ENCODE data around the gene GRWD1. TPM values are rescaled to one million over a fixed set of nuclear protein-coding genes. Genes with fewer than 3 reads are reported as not detected.
A peak's percentile ranks its signal among the peaks of the same experiment; 100 is the strongest.

Gene GRWD1
- total RNA-seq, 1 donor from 2014 or later, result 23.4 TPM

DNA sequence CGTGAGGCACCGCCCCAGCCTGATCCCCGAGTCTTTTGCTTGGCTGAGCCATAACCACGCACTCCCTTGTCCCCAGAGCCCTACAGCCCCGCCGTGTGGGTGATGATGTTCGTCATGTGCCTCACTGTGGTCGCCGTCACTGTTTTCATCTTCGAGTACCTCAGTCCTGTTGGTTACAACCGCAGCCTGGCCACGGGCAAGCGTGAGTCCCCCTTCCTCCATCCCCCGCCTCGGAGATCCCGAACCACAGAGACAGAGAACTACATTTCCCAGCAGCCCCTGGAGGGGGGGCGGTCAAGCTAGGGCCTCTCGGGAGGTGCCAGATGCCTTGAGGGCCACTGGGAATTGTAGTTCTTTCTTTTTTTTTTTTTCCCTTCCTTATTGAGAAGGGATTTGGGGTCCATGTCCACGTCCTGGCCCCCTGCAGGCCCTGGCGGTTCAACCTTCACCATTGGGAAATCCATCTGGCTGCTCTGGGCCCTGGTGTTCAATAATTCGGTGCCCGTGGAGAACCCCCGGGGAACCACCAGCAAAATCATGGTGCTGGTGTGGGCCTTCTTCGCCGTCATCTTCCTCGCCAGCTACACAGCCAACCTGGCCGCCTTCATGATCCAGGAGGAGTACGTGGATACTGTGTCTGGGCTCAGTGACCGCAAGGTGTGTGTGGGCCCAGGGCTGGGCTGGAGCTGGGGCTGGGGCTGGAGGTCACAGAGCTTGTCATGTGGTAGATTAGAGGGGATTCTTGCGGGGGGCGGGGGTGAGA lies 26.4 kb upstream of the GRWD1 start:
- intact Hi-C loops (cut with DNase I), result no loop called here
- ATAC-seq (peak; percentile 47), DNase-seq (ENCODE audit: low spot score) (peak; percentile 70)

DNA sequence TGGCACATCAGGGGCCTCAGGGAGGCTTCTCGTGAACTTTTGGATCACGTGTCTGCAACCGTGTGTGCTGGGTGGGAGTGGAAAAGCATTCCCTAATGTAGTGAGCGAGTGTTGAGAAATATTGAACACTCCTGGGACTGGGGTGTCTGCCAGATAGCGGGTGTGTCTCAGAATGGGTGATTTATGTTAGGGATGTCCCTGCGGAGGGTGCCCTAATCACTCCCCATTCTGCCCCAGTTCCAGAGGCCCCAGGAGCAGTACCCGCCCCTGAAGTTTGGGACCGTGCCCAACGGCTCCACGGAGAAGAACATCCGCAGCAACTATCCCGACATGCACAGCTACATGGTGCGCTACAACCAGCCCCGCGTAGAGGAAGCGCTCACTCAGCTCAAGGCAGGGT lies 24.2 kb upstream of the GRWD1 start:
- intact Hi-C loops (cut with DNase I), result no loop called here
- ATAC-seq (peak; percentile 51), DNase-seq (ENCODE audit: low spot score) (no peak)

GRCh38 chr19:48424694-48425219 lies 21.0 kb upstream of the GRWD1 start:
- intact Hi-C loops (cut with DNase I), result no loop called here
- DNase-seq (ENCODE audit: low spot score) (no peak), ATAC-seq (peak; percentile 76)

GRCh38 chr19:48428670-48429069 lies 17.1 kb upstream of the GRWD1 start:
- DNase-seq (ENCODE audit: low spot score), result no peak
- intact Hi-C loops (cut with DNase I), result no loop called here
- no peak for ATAC-seq

GRCh38 chr19:48433337-48433736 lies 12.4 kb upstream of the GRWD1 start:
- no peak for DNase-seq (ENCODE audit: low spot score)
- intact Hi-C loops (cut with DNase I), result no loop called here
- ATAC-seq, result no peak

DNA sequence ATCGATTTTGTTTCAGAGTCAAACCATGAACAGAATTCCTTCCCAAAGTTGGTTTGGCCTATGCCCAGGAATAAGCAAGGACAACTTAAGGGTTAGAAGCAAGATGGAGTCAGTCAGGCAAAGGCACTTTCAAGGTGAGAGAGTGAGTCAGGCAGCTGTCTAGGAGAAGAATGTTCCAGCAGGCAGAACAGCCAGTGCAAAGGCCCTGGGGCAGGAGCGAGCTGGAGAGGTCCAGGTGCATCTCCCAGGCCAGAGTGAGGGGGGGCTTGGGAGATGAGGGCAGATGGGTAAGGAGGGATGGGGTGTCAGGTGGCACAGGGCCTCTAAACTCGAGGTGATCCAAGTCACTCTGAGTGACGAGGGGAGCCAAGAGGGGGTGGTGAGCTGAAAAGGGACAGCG lies 9.2 kb upstream of the GRWD1 start:
- intact Hi-C loops (cut with DNase I), result no loop called here
- no peak for DNase-seq (ENCODE audit: low spot score)
- ATAC-seq, result no peak

DNA sequence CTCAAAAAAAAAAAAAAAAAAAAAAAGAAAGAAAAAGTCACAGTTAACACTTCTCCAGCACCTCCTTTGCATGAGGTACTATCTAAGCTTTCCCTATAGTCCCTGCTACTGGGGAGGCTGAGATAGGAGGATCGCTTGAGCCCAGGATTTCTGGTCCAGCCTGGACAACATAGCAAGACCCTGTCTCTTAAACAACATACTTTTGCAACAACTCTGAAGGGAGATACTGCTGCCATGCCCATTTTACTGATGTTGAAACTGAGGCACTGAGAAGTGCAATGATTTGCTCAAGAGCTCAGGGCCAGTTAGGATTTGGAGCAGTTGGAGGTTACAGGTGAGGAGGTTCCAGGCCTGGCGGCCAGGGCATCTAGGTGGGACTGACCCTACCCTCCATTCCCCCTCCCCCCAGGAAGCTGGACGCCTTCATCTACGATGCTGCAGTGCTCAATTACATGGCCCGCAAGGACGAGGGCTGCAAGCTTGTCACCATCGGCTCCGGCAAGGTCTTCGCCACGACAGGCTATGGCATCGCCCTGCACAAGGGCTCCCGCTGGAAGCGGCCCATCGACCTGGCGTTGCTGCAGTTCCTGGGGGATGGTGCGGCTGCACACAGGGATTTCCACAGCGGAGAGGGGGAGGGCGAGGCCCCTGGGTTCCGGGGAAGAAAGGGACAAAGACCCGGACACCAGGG lies 4.3 kb upstream of the GRWD1 start:
- DNase-seq (ENCODE audit: low spot score) (no peak), ATAC-seq (no peak)
- intact Hi-C loops (cut with DNase I), result no loop called here

DNA sequence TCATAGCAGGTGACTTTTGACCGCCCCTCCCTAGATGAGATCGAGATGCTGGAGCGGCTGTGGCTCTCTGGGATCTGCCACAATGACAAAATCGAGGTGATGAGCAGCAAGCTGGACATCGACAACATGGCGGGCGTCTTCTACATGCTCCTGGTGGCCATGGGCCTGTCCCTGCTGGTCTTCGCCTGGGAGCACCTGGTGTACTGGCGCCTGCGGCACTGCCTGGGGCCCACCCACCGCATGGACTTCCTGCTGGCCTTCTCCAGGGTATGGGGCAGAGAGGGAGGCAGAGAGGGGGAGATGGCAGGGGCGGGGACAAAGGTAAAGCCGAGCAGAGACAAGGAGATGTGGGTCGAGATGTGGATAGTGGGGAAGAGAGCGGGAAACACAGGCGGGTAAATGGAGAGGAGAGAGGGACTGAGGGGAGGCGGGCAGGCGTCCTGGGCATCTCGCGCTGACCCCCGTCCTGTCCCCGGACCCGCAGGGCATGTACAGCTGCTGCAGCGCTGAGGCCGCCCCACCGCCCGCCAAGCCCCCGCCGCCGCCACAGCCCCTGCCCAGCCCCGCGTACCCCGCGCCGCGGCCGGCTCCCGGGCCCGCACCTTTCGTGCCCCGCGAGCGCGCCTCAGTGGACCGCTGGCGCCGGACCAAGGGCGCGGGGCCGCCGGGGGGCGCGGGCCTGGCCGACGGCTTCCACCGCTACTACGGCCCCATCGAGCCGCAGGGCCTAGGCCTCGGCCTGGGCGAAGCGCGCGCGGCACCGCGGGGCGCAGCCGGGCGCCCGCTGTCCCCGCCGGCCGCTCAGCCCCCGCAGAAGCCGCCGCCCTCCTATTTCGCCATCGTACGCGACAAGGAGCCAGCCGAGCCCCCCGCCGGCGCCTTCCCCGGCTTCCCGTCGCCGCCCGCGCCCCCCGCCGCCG lies 3.4 kb upstream of the GRWD1 start:
- DNase-seq (ENCODE audit: low spot score) (no peak), ATAC-seq (no peak)
- intact Hi-C loops (cut with DNase I), result no loop called here

DNA sequence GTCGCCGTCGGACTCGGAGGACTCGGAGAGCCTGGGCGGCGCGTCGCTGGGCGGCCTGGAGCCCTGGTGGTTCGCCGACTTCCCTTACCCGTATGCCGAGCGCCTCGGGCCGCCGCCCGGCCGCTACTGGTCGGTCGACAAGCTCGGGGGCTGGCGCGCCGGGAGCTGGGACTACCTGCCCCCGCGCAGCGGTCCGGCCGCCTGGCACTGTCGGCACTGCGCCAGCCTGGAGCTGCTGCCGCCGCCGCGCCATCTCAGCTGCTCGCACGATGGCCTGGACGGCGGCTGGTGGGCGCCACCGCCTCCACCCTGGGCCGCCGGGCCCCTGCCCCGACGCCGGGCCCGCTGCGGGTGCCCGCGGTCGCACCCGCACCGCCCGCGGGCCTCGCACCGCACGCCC lies 2.5 kb upstream of the GRWD1 start:
- DNase-seq (ENCODE audit: low spot score) (no peak), ATAC-seq (no peak)
- intact Hi-C loops (cut with DNase I), result no loop called here

DNA sequence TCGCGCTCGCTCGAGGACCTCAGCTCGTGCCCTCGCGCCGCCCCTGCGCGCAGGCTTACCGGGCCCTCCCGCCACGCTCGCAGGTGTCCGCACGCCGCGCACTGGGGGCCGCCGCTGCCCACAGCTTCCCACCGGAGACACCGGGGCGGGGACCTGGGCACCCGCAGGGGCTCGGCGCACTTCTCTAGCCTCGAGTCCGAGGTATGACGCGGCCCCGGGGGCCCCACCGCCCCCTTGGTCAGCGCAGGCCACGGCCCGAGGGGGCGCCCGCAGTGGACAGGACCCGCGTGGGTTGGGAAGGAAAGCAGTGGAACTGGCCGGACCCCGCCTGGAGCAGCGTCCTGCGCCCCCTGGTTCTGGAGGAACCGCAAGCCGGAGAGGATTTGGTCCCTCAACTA lies 2.1 kb upstream of the GRWD1 start:
- ATAC-seq (no peak), DNase-seq (ENCODE audit: low spot score) (no peak)
- intact Hi-C loops (cut with DNase I), result no loop called here

DNA sequence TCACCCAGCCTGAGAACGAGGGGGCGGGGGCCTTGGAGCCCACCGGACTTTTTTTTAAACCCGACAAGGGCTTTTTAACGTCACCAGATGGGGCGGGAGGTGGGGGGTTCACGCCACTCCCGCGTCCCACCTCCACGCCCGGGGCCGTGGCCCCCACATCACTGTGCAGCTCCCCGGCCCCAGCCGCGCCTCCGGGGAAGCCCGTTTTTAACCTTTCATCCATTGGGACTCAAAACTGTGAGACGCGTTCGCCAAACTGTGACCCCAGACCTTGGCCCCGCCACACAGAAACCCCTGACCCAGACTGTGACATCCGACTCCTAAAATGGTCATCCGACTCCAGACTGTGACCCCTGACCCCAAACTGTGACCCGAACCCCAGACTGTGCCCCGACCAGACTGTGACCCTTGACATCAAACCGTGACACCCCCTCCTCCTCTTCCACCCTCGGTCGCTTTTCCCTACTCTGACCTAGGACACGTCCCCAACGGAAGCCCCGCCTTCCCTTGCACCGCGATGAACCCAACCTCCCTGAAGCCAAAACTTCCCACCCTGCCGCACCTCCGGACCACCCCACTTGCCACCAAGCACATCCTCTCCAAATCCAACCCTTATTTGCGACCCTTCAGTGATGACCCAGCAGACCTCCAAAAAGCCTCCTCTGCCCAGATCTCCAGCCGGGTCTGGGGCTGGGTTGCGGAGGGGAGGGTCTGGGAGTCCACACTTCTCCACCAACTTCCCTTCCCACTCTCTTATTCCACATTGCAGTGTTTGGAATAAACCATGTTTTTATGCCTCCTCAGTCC lies 1.5 kb upstream of the GRWD1 start:
- intact Hi-C loops (cut with DNase I), result no loop called here

GRCh38 chr19:48444936-48445200 lies 915 bp upstream of the GRWD1 start:
- ATAC-seq (no peak), DNase-seq (ENCODE audit: low spot score) (no peak)
- intact Hi-C loops (cut with DNase I), result no loop called here

More for the DNA sequence above, 1.5 kb upstream of the GRWD1 start:
- ATAC-seq (peak; percentile 3), DNase-seq (ENCODE audit: low spot score) (no peak)

GRCh38 chr19:48445256-48445605 lies 552 bp upstream of the GRWD1 start:
- DNase-seq (ENCODE audit: low spot score), result no peak
- ATAC-seq, result peak; percentile 84
- intact Hi-C loops (cut with DNase I), result no loop called here

GRCh38 chr19:48446579-48446978 lies 796 bp downstream of the GRWD1 start:
- ATAC-seq (no peak), DNase-seq (ENCODE audit: low spot score) (no peak)
- intact Hi-C loops (cut with DNase I), result no loop called here

GRCh38 chr19:48448563-48448962 lies 2.8 kb downstream of the GRWD1 start:
- DNase-seq (ENCODE audit: low spot score), result no peak
- intact Hi-C loops (cut with DNase I), result no loop called here
- ATAC-seq, result no peak

- intact Hi-C loops (cut with DNase I), result no loop called here
- no peak for ATAC-seq
These were observed 4.7 kb downstream of the GRWD1 start for GRCh38 chr19:48450441-48450840.

DNA sequence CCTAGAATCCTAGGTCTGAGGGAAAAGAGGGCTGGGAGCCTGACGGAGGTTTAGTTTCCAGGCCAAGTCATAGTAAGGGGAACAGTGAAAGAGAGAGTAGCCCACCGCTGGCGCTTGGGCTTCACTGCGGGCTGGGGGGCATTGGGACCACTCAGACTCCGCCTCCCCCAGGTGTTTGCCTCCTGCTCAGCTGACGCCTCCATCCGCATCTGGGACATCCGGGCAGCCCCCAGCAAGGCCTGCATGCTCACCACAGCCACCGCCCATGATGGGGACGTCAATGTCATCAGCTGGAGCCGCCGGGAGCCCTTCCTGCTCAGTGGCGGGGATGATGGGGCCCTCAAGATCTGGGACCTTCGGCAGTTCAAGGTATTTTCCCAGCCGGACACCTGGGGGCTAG lies 5.1 kb downstream of the GRWD1 start:
- intact Hi-C loops (cut with DNase I), result no loop called here
- DNase-seq (ENCODE audit: low spot score), result no peak
- no peak for ATAC-seq

More at GRCh38 chr19:48450441-48450840, 4.7 kb downstream of the GRWD1 start:
- DNase-seq (ENCODE audit: low spot score), result no peak

DNA sequence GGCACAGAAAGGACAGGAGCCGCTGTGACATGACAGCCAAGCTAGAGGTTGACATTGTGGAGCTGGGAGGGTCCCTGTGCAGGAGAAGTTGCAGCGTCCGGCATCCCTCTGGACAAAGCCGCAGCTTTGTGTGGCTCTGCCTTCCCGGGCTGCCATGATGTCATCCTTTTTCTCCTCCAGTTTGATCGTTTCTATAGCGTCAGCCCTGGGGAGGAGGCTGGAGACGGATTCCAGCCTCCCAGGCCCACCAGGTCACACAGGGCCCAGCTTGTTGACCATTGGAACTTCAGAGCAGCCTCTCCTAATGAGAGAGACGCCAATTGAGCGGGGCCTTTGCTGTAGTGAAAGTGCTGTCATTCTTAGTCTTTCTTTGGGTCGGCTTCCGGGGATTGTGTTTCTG lies 5.8 kb downstream of the GRWD1 start:
- no peak for DNase-seq (ENCODE audit: low spot score)
- ATAC-seq, result no peak
- intact Hi-C loops (cut with DNase I), result no loop called here

Data from sciatic nerve (tissue), 2 donors.